CD4-positive, alpha-beta T cell (primary cell): Measurements from ENCODE around the gene TRAF3. TPM values are rescaled to one million over a fixed set of nuclear protein-coding genes. Genes with fewer than 3 reads are reported as not detected.
A peak's percentile ranks its signal among the peaks of the same experiment; 100 is the strongest.

Experiments used
- ATAC-seq: fragments of 200-7000 bp; cut with Tn5 transposase; one replicate; pipeline ENCODE4 v1.10.0; 2022; ENCODE audit warnings: mild to moderate bottlenecking; ENCODE audit not compliant: poor library complexity
- CTCF ChIA-PET: fragments of 350-600 bp; sonication (Branson Sonifier 250); formaldehyde crosslinking; loops from one replicate; lab custom pipeline; 2021; ENCODE audit warnings: antibody characterized with exemption, inconsistent platforms; lab: Charles Lee
- POLR2A ChIA-PET: fragments of 350-600 bp; sonication (Branson Sonifier 250); formaldehyde crosslinking; loops from one replicate; lab custom pipeline; 2021; ENCODE audit warnings: antibody characterized with exemption, inconsistent platforms; lab: Charles Lee
- DNase-seq, 14 experiments: peaks; one replicate each; pipeline ENCODE4 v3.0.0-alpha.2; 2013 to 2020; ENCODE audit warnings: mixed read lengths in 2 of 14
- H3K27ac ChIP-seq, 2 donors: one replicate each; pipeline versions ENCODE4 v1.5.1 to v1.7.0; 2013; ENCODE audit warnings: low read length in 2 of 2, low read depth in 1 of 2, mild to moderate bottlenecking in 1 of 2
- H3K27me3 ChIP-seq, 2 experiments: 1 replicate in 1 of 2; 2 replicates in 1 of 2; pipeline versions ENCODE4 v1.6.1 to v1.7.0; 2013; ENCODE audit warnings: low read length in 2 of 2, control low read depth in 1 of 2, mild to moderate bottlenecking in 1 of 2, moderate library complexity in 1 of 2; ENCODE audit not compliant: insufficient read depth in 2 of 2, control insufficient read depth in 1 of 2
- H3K36me3 ChIP-seq: one replicate; pipeline ENCODE4 v1.6.1; 2013; ENCODE audit warnings: low read length, control low read depth; ENCODE audit not compliant: insufficient read depth
- H3K4me1 ChIP-seq: one replicate; pipeline ENCODE4 v1.6.1; 2013; ENCODE audit warnings: low read length, control low read depth; ENCODE audit not compliant: insufficient read depth
- H3K4me3 ChIP-seq: one replicate; pipeline ENCODE4 v1.5.1; 2013; ENCODE audit warnings: mild to moderate bottlenecking, low read length, moderate library complexity
- H3K9me3 ChIP-seq, 2 experiments: 1 replicate in 1 of 2; 2 replicates in 1 of 2; pipeline versions ENCODE4 v1.6.1 to v1.7.0; 2013; ENCODE audit warnings: low read length in 2 of 2, mild to moderate bottlenecking in 2 of 2, control low read depth in 1 of 2, moderate library complexity in 1 of 2; ENCODE audit not compliant: control insufficient read depth in 1 of 2, insufficient read depth in 1 of 2
- H3K27ac Mint-ChIP-seq: one replicate; pipeline ENCODE4 v1.8.0; 2020; ENCODE audit warnings: mixed read lengths
- H3K27me3 Mint-ChIP-seq: one replicate; pipeline ENCODE4 v1.8.0; 2021; ENCODE audit warnings: mixed read lengths
- H3K36me3 Mint-ChIP-seq: one replicate; pipeline ENCODE4 v1.8.0; 2021; ENCODE audit warnings: low read depth, mixed read lengths
- H3K4me1 Mint-ChIP-seq: one replicate; pipeline ENCODE4 v1.8.0; 2021; ENCODE audit warnings: low read depth, mixed read lengths
- H3K4me3 Mint-ChIP-seq: one replicate; pipeline ENCODE4 v1.8.0; 2020; ENCODE audit warnings: mild to moderate bottlenecking, mixed read lengths
- H3K9me3 Mint-ChIP-seq: one replicate; pipeline ENCODE4 v1.8.0; 2020; ENCODE audit warnings: mixed read lengths
- CTCF ChIP-seq: fragments of 200-600 bp; IDR thresholded peaks from one replicate; pipeline ENCODE4 v1.8.0; 2022; ENCODE audit warnings: antibody characterized with exemption, mild to moderate bottlenecking
- intact Hi-C, 2 experiments: fragments of 100-400 bp; cut with DNase I in 1 of 2; cut with micrococcal nuclease in 1 of 2; formaldehyde crosslinking; loops; one replicate each; pipeline versions ENCODE4 v1.15.1 to v1.9.0; 2023 to 2025; cut with DNase I, micrococcal nuclease
- total RNA-seq, 174 experiments: library from RNA in 2 of 174; stranded (reverse) in 2 of 174; gene quantifications; one replicate each; pipeline ENCODE4 v1.2.3 and lab custom pipeline; 2021 to 2026

The TRAF3 gene
- total RNA-seq, 2 experiments from 2014 or later, result 27.1 to 32.4 TPM

GRCh38 chr14:102819176-102819628 lies 42.0 kb downstream of the TRAF3 start:
- Histone ChIP-seq H3K27me3 (no peaks in the 10 kb centered on the region), H3K4me1 (peaks cover 54% of the 10 kb centered on the region), H3K27ac (peak overlapping the region; percentile 12 to 17), H3K4me3 (peak overlapping the region; percentile 6), H3K36me3 (no peaks in the 10 kb centered on the region), H3K9me3 (no peaks in the 10 kb centered on the region)
- Mint-ChIP-seq H3K4me1 (peaks cover 88% of the 10 kb centered on the region), H3K36me3 (peaks cover 36% of the 10 kb centered on the region), H3K27me3 (no peaks in the 10 kb centered on the region), H3K9me3 (no peaks in the 10 kb centered on the region), H3K4me3 (peak overlapping the region; percentile 26), H3K27ac (peak overlapping the region; percentile 50)
- POLR2A ChIA-PET, result no interaction called here
- DNase-seq (peak in 12 of 14 experiments; percentile 17 to 76 (median 30)), ATAC-seq (peak; percentile 70)
- no peak for TF ChIP-seq CTCF
- intact Hi-C loops, result loop anchor here in 1 of 2 experiments (5.0 kb wide), 1 partner anchor 42 kb away; the partner anchor contains the start of gene TRAF3
- CTCF ChIA-PET, result interaction anchor here (0.7 kb wide), 1 partner anchor 87 kb away, joined by 3 read pairs; no protein-coding TSS in a partner anchor

- H3K4me3 Mint-ChIP-seq, result peak overlapping the region; percentile 26
- no peak overlapping the region for H3K27ac ChIP-seq
- no peaks in the 10 kb centered on the region for H3K27me3 ChIP-seq
- intact Hi-C loops, result loop anchor here in 1 of 2 experiments (5.0 kb wide), 1 partner anchor 43 kb away; the partner anchor contains the start of gene TRAF3
- no peaks in the 10 kb centered on the region for H3K27me3 Mint-ChIP-seq
- no peak for TF ChIP-seq CTCF
- peak overlapping the region; percentile 50 for H3K27ac Mint-ChIP-seq
- H3K36me3 Mint-ChIP-seq, result peaks cover 33% of the 10 kb centered on the region
- H3K4me1 ChIP-seq, result peaks cover 52% of the 10 kb centered on the region
- ChIA-PET POLR2A (no interaction called here), CTCF (no interaction called here)
- DNase-seq (peak in 1 of 14 experiments; percentile 15), ATAC-seq (peak; percentile 25)
- H3K4me3 ChIP-seq, result peak overlapping the region; percentile 6
- H3K9me3 ChIP-seq, result no peaks in the 10 kb centered on the region
- H3K4me1 Mint-ChIP-seq, result peaks cover 90% of the 10 kb centered on the region
- H3K36me3 ChIP-seq, result no peaks in the 10 kb centered on the region
- no peaks in the 10 kb centered on the region for H3K9me3 Mint-ChIP-seq
These were observed 42.6 kb downstream of the TRAF3 start for GRCh38 chr14:102819747-102820330.

- H3K27me3 ChIP-seq, result no peaks in the 10 kb centered on the region
- Mint-ChIP-seq H3K27ac (peak overlapping the region; percentile 45), H3K27me3 (no peaks in the 10 kb centered on the region), H3K36me3 (peaks cover 28% of the 10 kb centered on the region), H3K4me3 (peak overlapping the region; percentile 31), H3K9me3 (no peaks in the 10 kb centered on the region), H3K4me1 (peaks cover 92% of the 10 kb centered on the region)
- peaks cover 61% of the 10 kb centered on the region for H3K4me1 ChIP-seq
- CTCF ChIA-PET, result interaction anchor here (0.6 to 0.9 kb wide), 2 partner anchors 47 to 56 kb away, joined by 3 read pairs; no protein-coding TSS in a partner anchor
- intact Hi-C loops, result no loop called here
- peaks cover 10% of the 10 kb centered on the region for H3K36me3 ChIP-seq
- no peak overlapping the region for H3K27ac ChIP-seq
- ATAC-seq (no peak), DNase-seq (peak in 1 of 14 experiments; percentile 26)
- TF ChIP-seq CTCF, result no peak
- H3K4me3 ChIP-seq, result no peak overlapping the region
- POLR2A ChIA-PET, result interaction anchor here (0.6 kb wide), 1 partner anchor 47 kb away, joined by 3 read pairs; no protein-coding TSS in a partner anchor
- no peaks in the 10 kb centered on the region for H3K9me3 ChIP-seq
These were observed 44.0 kb downstream of the TRAF3 start for GRCh38 chr14:102821252-102821651.
